H1 (cell line): ENCODE measurements around the gene FLOT1. TPM values are rescaled to one million over a fixed set of nuclear protein-coding genes. Genes with fewer than 3 reads are reported as not detected.
"Not testable (repeated sequence)": the region's sequence is repeated elsewhere in the genome, so short reads cannot be mapped to it uniquely, and the experiment has no call there.

Experiments used
- CTCF ChIA-PET: fragments of 300-600 bp; sonication (Branson Sonifier 250); formaldehyde crosslinking; loops from one replicate; lab custom pipeline; 2021; ENCODE audit not compliant: partially characterized antibody; lab: Charles Lee
- POLR2A ChIA-PET: fragments of 300-600 bp; sonication (Branson Sonifier 250); formaldehyde crosslinking; loops from one replicate; lab custom pipeline; 2021; ENCODE audit warnings: inconsistent platforms; ENCODE audit not compliant: partially characterized antibody; lab: Charles Lee
- DNase-seq, 2 experiments: peaks; one replicate each; pipeline versions ENCODE4 v3.0.0 to v3.0.0-alpha.2; 2010 to 2022; ENCODE audit warnings: low spot score in 2 of 2, low read depth in 1 of 2, mixed read lengths in 1 of 2
- FAIRE-seq: peaks from 2 replicates; lab custom pipeline; 2011; peaks lifted over from hg19 to GRCh38; lab: Jason Lieb, UNC
- H2AFZ ChIP-seq: 2 replicates; pipeline ENCODE4 v1.8.1; 2012; ENCODE audit warnings: low read length, inconsistent platforms
- H2AK5ac ChIP-seq: 2 replicates; pipeline ENCODE4 v1.6.1; 2013; ENCODE audit warnings: low read depth, low read length
- H2BK120ac ChIP-seq: replicated peaks from 2 replicates; pipeline ENCODE3; 2013; ENCODE audit warnings: low read depth, low read length, inconsistent platforms
- H2BK12ac ChIP-seq: 2 replicates; pipeline ENCODE4 v1.6.1; 2013; ENCODE audit warnings: low read depth, low read length
- H2BK15ac ChIP-seq: 2 replicates; pipeline ENCODE4 v1.6.1; 2013; ENCODE audit warnings: low read length
- H2BK20ac ChIP-seq: 2 replicates; pipeline ENCODE4 v1.6.1; 2013; ENCODE audit warnings: low read length
- H2BK5ac ChIP-seq: 2 replicates; pipeline ENCODE4 v1.6.1; 2013; ENCODE audit warnings: low read depth, low read length
- H3K14ac ChIP-seq: 2 replicates; pipeline ENCODE4 v1.6.1; 2013; ENCODE audit warnings: inconsistent platforms; ENCODE audit not compliant: insufficient read length
- H3K18ac ChIP-seq: 2 replicates; pipeline ENCODE4 v1.6.1; 2013; ENCODE audit warnings: low read length; ENCODE audit errors: extremely low read depth
- H3K23ac ChIP-seq: 2 replicates; pipeline ENCODE4 v1.6.1; 2013; ENCODE audit warnings: inconsistent platforms; ENCODE audit not compliant: insufficient read length
- H3K23me2 ChIP-seq: 2 replicates; pipeline ENCODE4 v1.6.1; 2013; ENCODE audit warnings: low read depth, low read length
- H3K27ac ChIP-seq: 2 replicates; pipeline ENCODE4 v1.6.1; 2011; ENCODE audit warnings: low read depth, low read length, inconsistent platforms
- H3K27me3 ChIP-seq, 4 experiments: replicated peaks in 1 of 4; 1 replicate in 1 of 4; 2 replicates in 3 of 4; pipeline versions ENCODE4 v1.6.1 to v1.8.1; 2011 to 2013; ENCODE audit warnings: low read length in 3 of 4, mild to moderate bottlenecking in 3 of 4, inconsistent platforms in 2 of 4, mixed read lengths in 2 of 4, moderate library complexity in 1 of 4; ENCODE audit not compliant: control insufficient read depth in 3 of 4, insufficient read depth in 3 of 4; ENCODE audit errors: extremely low read depth in 1 of 4
- H3K36me3 ChIP-seq, 4 experiments: 2 replicates each; pipeline versions ENCODE4 v1.6.1 to v1.8.1; 2011 to 2013; ENCODE audit warnings: mild to moderate bottlenecking in 4 of 4, low read length in 3 of 4, moderate library complexity in 2 of 4, control low read depth in 1 of 4, inconsistent platforms in 1 of 4; ENCODE audit not compliant: insufficient read depth in 4 of 4, control insufficient read depth in 2 of 4
- H3K4ac ChIP-seq: replicated peaks from 2 replicates; pipeline ENCODE3; 2013; ENCODE audit warnings: low read length, low read depth, mixed read lengths, inconsistent platforms; ENCODE audit not compliant: insufficient read length
- H3K4me1 ChIP-seq, 4 experiments: replicated peaks in 1 of 4; 1 replicate in 1 of 4; 2 replicates in 3 of 4; pipeline versions ENCODE4 v1.6.1 to v1.8.1; 2011 to 2013; ENCODE audit warnings: low read length in 3 of 4, inconsistent platforms in 2 of 4, mixed read lengths in 1 of 4; ENCODE audit not compliant: insufficient read depth in 4 of 4, control insufficient read depth in 3 of 4
- H3K4me2 ChIP-seq, 2 experiments: 2 replicates each; pipeline versions ENCODE4 v1.6.1 to v1.8.1; 2011 to 2013; ENCODE audit warnings: low read depth in 2 of 2, low read length in 2 of 2, control low read depth in 1 of 2, inconsistent platforms in 1 of 2, mild to moderate bottlenecking in 1 of 2; ENCODE audit not compliant: insufficient read depth in 1 of 2
- H3K4me3 ChIP-seq, 4 experiments: fragments of 200-600, 300-600 bp in 1 of 4; sonication (generic), shearing (Covaris generic), sonication (Bioruptor Twin) in 1 of 4; 2 replicates each; pipeline versions ENCODE4 v1.5.1 to v1.8.1; 2011 to 2016; ENCODE audit warnings: low read length in 4 of 4, low read depth in 3 of 4, control low read depth in 2 of 4, inconsistent platforms in 2 of 4, mild to moderate bottlenecking in 2 of 4, mixed read lengths in 1 of 4, moderate library complexity in 1 of 4; ENCODE audit not compliant: insufficient read depth in 2 of 4; ENCODE audit errors: extremely low read depth in 1 of 4
- H3K56ac ChIP-seq: replicated peaks from 2 replicates; pipeline ENCODE3; 2013; ENCODE audit warnings: low read depth, mild to moderate bottlenecking, mixed read lengths, low read length, inconsistent platforms; ENCODE audit not compliant: insufficient read length
- H3K79me1 ChIP-seq: 2 replicates; pipeline ENCODE4 v1.6.1; 2013; ENCODE audit warnings: low read depth, low read length, control low read depth
- H3K79me2 ChIP-seq, 2 experiments: 2 replicates each; pipeline versions ENCODE4 v1.6.1 to v1.8.1; 2012 to 2013; ENCODE audit warnings: low read length in 2 of 2, mild to moderate bottlenecking in 2 of 2, inconsistent platforms in 1 of 2; ENCODE audit not compliant: insufficient read depth in 2 of 2, control insufficient read depth in 1 of 2
- H3K9ac ChIP-seq, 4 experiments: replicated peaks in 1 of 4; 1 replicate in 1 of 4; 2 replicates in 3 of 4; pipeline versions ENCODE4 v1.6.1 to v1.8.1; 2011 to 2013; ENCODE audit warnings: low read depth in 3 of 4, low read length in 3 of 4, control low read depth in 2 of 4, mild to moderate bottlenecking in 2 of 4, moderate library complexity in 2 of 4, inconsistent platforms in 1 of 4; ENCODE audit errors: extremely low read depth in 1 of 4
- H3K9me3 ChIP-seq, 2 experiments: 2 replicates each; pipeline versions ENCODE4 v1.6.1 to v1.8.1; 2012 to 2013; ENCODE audit warnings: mild to moderate bottlenecking in 2 of 2, moderate library complexity in 2 of 2, control low read depth in 1 of 2, inconsistent platforms in 1 of 2, low read depth in 1 of 2, low read length in 1 of 2, mixed read lengths in 1 of 2; ENCODE audit not compliant: insufficient read depth in 2 of 2
- H4K20me1 ChIP-seq, 2 experiments: replicated peaks in 1 of 2; 2 replicates each; pipeline versions ENCODE3 to v1.8.1; 2011 to 2013; ENCODE audit warnings: inconsistent platforms in 2 of 2, low read length in 2 of 2, mild to moderate bottlenecking in 1 of 2; ENCODE audit not compliant: insufficient read depth in 2 of 2, control insufficient read depth in 1 of 2
- H4K5ac ChIP-seq: 2 replicates; pipeline ENCODE4 v1.6.1; 2013; ENCODE audit warnings: low read length, low read depth, mixed read lengths, inconsistent platforms; ENCODE audit not compliant: insufficient read length
- H4K8ac ChIP-seq: 2 replicates; pipeline ENCODE4 v1.8.0; 2013; ENCODE audit warnings: mild to moderate bottlenecking, moderate library complexity, low read length, inconsistent platforms; ENCODE audit not compliant: insufficient read depth; ENCODE audit errors: extremely low read depth
- H4K91ac ChIP-seq: replicated peaks from 2 replicates; pipeline ENCODE3; 2013; ENCODE audit warnings: low read length, mixed read lengths, inconsistent platforms; ENCODE audit not compliant: insufficient read length
- POLR2A ChIP-seq, 2 experiments: IDR thresholded peaks; 1 replicate in 1 of 2; 2 replicates in 1 of 2; pipeline ENCODE4 v1.6.1; 2011; ENCODE audit warnings: low read depth in 2 of 2, low read length in 2 of 2, mild to moderate bottlenecking in 2 of 2; ENCODE audit errors: control extremely low read depth in 1 of 2
- POLR2AphosphoS5 ChIP-seq: IDR thresholded peaks from 2 replicates; pipeline ENCODE4 v1.6.1; 2011; ENCODE audit warnings: low read depth, low read length
- whole genome bisulfite sequencing, 2 experiments: shearing (Covaris generic) in 1 of 2; methylation state at CpG; one replicate each; pipeline versions ENCODE4 v1.1.6 to v1.1.7; 2013 to 2015; ENCODE audit warnings: low lambda C conversion rate in 2 of 2, mixed read lengths in 2 of 2, inconsistent platforms in 1 of 2, low coverage in 1 of 2, missing lambda C conversion rate in 1 of 2; ENCODE audit not compliant: insufficient replicate concordance in 2 of 2, insufficient coverage in 1 of 2, insufficient read length in 1 of 2; ENCODE audit errors: extremely low coverage in 1 of 2, missing lambda C conversion rate in 1 of 2; 5-methylcytosine and 5-hydroxymethylcytosine counted together
- polyA plus RNA-seq, 7 experiments: library from polyadenylated mRNA; depleted of rRNA in 3 of 7; stranded (reverse) in 5 of 7; unstranded in 2 of 7; fragments of >200 nt in 5 of 7; fragments of 200-250 nt in 2 of 7; gene quantifications; 1 replicate in 5 of 7; 2 replicates in 1 of 7; 4 replicates in 1 of 7; pipeline versions ENCODE4 v1.2.1 to v1.2.3, GENCODE V29; 2011 to 2013; ENCODE audit warnings: missing spikeins in 2 of 7, mixed read lengths in 2 of 7
- total RNA-seq: library from RNA; stranded (reverse); fragmentation: NEBNext Ultra II Directional; extraction: Animal tissue kit (Norgen Biotek cat#: 25700); gene quantifications from 2 replicates; pipeline ENCODE4 v1.2.1, GENCODE V29; 2021

The FLOT1 gene
- total and polyA plus RNA-seq, 2 of the 8 experiments (the other 6 are each of a cell fraction or from before 2014, with no cell fraction given) = 87.5 to 88.1 TPM

DNA sequence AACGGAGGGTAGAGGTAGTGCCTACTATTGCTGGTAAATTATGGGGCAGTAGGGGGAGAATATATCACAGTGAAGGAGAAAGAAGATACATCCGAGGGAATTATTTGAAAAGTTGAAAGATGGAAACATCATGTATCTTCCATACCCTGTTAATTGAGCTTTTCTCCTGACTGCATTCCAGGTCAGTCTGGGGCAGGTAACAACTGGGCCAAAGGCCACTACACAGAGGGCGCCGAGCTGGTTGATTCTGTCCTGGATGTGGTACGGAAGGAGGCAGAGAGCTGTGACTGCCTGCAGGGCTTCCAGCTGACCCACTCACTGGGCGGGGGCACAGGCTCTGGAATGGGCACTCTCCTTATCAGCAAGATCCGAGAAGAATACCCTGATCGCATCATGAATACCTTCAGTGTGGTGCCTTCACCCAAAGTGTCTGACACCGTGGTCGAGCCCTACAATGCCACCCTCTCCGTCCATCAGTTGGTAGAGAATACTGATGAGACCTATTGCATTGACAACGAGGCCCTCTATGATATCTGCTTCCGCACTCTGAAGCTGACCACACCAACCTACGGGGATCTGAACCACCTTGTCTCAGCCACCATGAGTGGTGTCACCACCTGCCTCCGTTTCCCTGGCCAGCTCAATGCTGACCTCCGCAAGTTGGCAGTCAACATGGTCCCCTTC lies 19.2 kb downstream of the FLOT1 start:
- peak; percentile 33 to 47; a peak in 2 of 3 replicates for TF ChIP-seq POLR2A (IDR thresholded peaks at IDR 0.05; ENCODE audit: control extremely low read depth in 1 of 2, low read depth in 2 of 2, low read length in 2 of 2)
- peak; percentile 77 for TF ChIP-seq POLR2AphosphoS5
- not testable (repeated sequence) for H3K23ac ChIP-seq, H4K8ac ChIP-seq, H2AK5ac ChIP-seq, H2BK120ac ChIP-seq, H3K18ac ChIP-seq, H3K9ac ChIP-seq, H2AFZ ChIP-seq, DNase-seq, H3K4ac ChIP-seq, H2BK20ac ChIP-seq, H4K5ac ChIP-seq, H3K9me3 ChIP-seq, H3K79me1 ChIP-seq, H3K27ac ChIP-seq, H3K56ac ChIP-seq, H3K23me2 ChIP-seq, H3K14ac ChIP-seq, H2BK15ac ChIP-seq, H2BK5ac ChIP-seq, H3K27me3 ChIP-seq, H3K4me1 ChIP-seq, H2BK12ac ChIP-seq, H4K91ac ChIP-seq, FAIRE-seq
- peak overlapping the region in 1 of 2 experiments; percentile 73; a peak in 3 of 4 replicates for H3K4me2 ChIP-seq
- ChIA-PET CTCF (interaction anchor here (0.6 to 8.2 kb wide), 26 partner anchors 9 to 241 kb away, joined by 3 to 61 read pairs (median 6); partner anchors contain the start of genes DHX16 and FLOT1), POLR2A (interaction anchor here (1.2 to 35.9 kb wide), 17 partner anchors 13 to 159 kb away, joined by 3 to 732 read pairs (median 9); partner anchors contain the start of genes ATAT1, DHX16, FLOT1 and IER3)
- peaks cover 6 to 39% of the 10 kb centered on the region in 2 experiments for H3K79me2 ChIP-seq
- H3K4me3 ChIP-seq = peak overlapping the region in 1 of 4 experiments; percentile 100; a peak in 1 of 8 replicates
- H3K36me3 ChIP-seq = peaks cover 21 to 48% (median 33%) of the 10 kb centered on the region in 4 experiments
- peaks cover 8 to 22% of the 10 kb centered on the region in 2 experiments for H4K20me1 ChIP-seq
- 91% methylated on average over 16 of the region's 16 CpGs; no CpG with 5 or more reads in 1 of the 2 experiments for WGBS, 2 experiments
